DND-41 (cell line): ENCODE results near the gene ZKSCAN4.

Experiments used
- ATAC-seq: fragments of 200-7000 bp; cut with Tn5 transposase; 3 replicates; pipeline ENCODE4 v1.9.1; 2021; ENCODE audit warnings: low read depth; ENCODE audit not compliant: insufficient read depth
- DNase-seq: peaks from one replicate; pipeline ENCODE4 v3.0.0-alpha.2; 2020
- H2AFZ ChIP-seq: 2 replicates; pipeline ENCODE4 v1.6.0; 2012; ENCODE audit warnings: low read depth, low read length
- H3K27ac ChIP-seq: 2 replicates; pipeline ENCODE4 v1.5.1; 2012; ENCODE audit warnings: low read length, inconsistent platforms
- H3K27me3 ChIP-seq: fragments of 200-600 bp; sonication (generic); 2 replicates; pipeline ENCODE4 v1.6.0; 2012; ENCODE audit warnings: low read length, mild to moderate bottlenecking, inconsistent platforms; ENCODE audit not compliant: insufficient read depth, poor library complexity
- H3K36me3 ChIP-seq: 2 replicates; pipeline ENCODE4 v1.5.1; 2012; ENCODE audit warnings: low read length, inconsistent platforms; ENCODE audit not compliant: insufficient read depth
- H3K4me1 ChIP-seq: 2 replicates; pipeline ENCODE4 v1.5.1; 2012; ENCODE audit warnings: mild to moderate bottlenecking, low read length; ENCODE audit not compliant: insufficient read depth
- H3K4me2 ChIP-seq: 2 replicates; pipeline ENCODE4 v1.6.0; 2012; ENCODE audit warnings: mild to moderate bottlenecking, moderate library complexity, low read length, inconsistent platforms; ENCODE audit not compliant: insufficient read depth
- H3K4me3 ChIP-seq, 2 experiments: fragments of 200-600 bp in 1 of 2; shearing (Covaris generic) in 1 of 2; 2 replicates each; pipeline ENCODE4 v1.5.1; 2012 to 2016; ENCODE audit warnings: inconsistent platforms in 2 of 2, low read length in 2 of 2, mild to moderate bottlenecking in 2 of 2, low read depth in 1 of 2, moderate library complexity in 1 of 2
- H3K79me2 ChIP-seq: 2 replicates; pipeline ENCODE4 v1.6.0; 2012; ENCODE audit warnings: low read length, inconsistent platforms; ENCODE audit not compliant: insufficient read depth
- H3K9ac ChIP-seq: 2 replicates; pipeline ENCODE4 v1.6.0; 2012; ENCODE audit warnings: low read depth, mild to moderate bottlenecking, inconsistent platforms, low read length, moderate library complexity
- H3K9me3 ChIP-seq: 2 replicates; pipeline ENCODE4 v1.5.1; 2012; ENCODE audit warnings: low read length, moderate library complexity, mild to moderate bottlenecking, inconsistent platforms; ENCODE audit not compliant: insufficient read depth, severe bottlenecking
- H4K20me1 ChIP-seq: 2 replicates; pipeline ENCODE4 v1.6.0; 2012; ENCODE audit warnings: low read length; ENCODE audit not compliant: insufficient read depth
- EZH2 ChIP-seq: IDR thresholded peaks from 3 replicates; pipeline ENCODE4 v1.6.1; 2012; ENCODE audit warnings: borderline replicate concordance, low read depth, mild to moderate bottlenecking, moderate library complexity, low read length, inconsistent platforms; ENCODE audit not compliant: severe bottlenecking
- TF ChIP-seq, protein P1 (sequence below): IDR thresholded peaks from 2 replicates; pipeline ENCODE4 v1.5.1; 2012; ENCODE audit warnings: borderline replicate concordance, low read length, moderate library complexity, mild to moderate bottlenecking; ENCODE audit not compliant: poor library complexity, severe bottlenecking; ENCODE audit errors: extremely low read depth

ZKSCAN4 gene

DNA sequence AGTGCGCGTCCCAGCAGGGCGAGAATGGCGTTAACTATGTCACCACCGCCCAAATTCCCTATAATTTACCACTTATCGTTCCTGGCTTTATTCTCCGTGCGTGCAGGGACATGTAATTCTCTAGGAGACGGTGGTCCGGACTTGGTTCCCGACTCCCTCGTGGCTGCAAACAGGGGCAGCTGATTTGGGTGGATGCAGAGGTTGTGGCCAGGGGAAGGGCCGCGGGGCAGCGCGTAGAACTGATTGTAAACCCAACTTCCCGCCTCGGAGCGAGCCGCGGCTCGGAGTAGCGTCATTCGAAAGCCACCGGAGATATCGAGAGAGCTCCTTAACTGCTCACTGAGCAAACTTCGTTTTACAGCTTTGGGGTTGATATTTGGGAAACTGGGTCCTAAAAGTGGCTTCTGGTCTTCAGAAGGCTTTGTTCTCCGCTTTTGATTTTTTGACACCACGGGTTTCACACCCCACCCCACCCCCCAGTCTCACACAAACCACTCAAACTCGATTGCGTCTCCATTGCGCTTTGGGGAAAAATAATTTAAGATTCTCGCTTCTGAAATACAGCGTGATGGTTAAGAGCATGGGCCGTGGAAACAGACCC is 44.5 kb downstream of the ZKSCAN4 start:
- H3K27ac ChIP-seq = no peak overlapping the region
- no peak overlapping the region for H3K4me3 ChIP-seq
- H2AFZ ChIP-seq = no peak overlapping the region
- H3K4me1 ChIP-seq = 0 out of 2 replicates have a peak, but pooled peaks cover 1% of the 10 kb centered on the region
- H3K4me2 ChIP-seq = no peak overlapping the region
- peaks cover 15% of the 10 kb centered on the region for H3K27me3 ChIP-seq
- no peak for ATAC-seq
- H3K79me2 ChIP-seq = no peaks in the 10 kb centered on the region
- no peak overlapping the region for H3K9ac ChIP-seq
- TF ChIP-seq, protein P1, sequence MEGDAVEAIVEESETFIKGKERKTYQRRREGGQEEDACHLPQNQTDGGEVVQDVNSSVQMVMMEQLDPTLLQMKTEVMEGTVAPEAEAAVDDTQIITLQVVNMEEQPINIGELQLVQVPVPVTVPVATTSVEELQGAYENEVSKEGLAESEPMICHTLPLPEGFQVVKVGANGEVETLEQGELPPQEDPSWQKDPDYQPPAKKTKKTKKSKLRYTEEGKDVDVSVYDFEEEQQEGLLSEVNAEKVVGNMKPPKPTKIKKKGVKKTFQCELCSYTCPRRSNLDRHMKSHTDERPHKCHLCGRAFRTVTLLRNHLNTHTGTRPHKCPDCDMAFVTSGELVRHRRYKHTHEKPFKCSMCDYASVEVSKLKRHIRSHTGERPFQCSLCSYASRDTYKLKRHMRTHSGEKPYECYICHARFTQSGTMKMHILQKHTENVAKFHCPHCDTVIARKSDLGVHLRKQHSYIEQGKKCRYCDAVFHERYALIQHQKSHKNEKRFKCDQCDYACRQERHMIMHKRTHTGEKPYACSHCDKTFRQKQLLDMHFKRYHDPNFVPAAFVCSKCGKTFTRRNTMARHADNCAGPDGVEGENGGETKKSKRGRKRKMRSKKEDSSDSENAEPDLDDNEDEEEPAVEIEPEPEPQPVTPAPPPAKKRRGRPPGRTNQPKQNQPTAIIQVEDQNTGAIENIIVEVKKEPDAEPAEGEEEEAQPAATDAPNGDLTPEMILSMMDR = no peak
- no peaks in the 10 kb centered on the region for H3K9me3 ChIP-seq
- no peaks in the 10 kb centered on the region for H3K36me3 ChIP-seq
- no peaks in the 10 kb centered on the region for H4K20me1 ChIP-seq
- no peak for DNase-seq

DNA sequence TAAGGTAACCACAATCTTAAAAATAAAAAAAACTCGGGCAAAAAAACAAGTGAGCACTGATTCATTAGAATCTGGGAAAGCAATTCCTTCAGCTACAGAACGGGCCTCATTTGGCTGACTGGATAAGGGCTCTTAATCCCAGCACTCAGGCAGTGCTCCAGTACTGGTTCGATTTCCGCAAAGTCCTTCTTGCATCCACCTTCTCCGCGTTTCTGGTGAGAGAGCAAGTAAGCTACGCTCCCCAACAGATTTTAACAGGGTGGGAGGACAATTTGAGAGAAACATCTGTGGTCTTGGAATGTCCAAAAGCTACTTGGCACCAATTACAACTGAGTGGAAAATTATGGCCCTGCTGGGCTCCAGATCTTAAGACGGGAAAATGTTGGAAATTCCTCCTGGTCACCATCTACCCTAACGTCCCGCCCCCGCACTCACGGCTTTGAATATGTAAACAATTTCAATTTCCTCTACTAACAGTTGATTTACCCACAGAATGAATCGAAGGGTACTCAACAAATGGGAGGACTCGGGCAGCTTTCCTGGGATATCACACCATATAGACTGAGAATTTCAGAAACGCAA is 45.0 kb downstream of the ZKSCAN4 start:
- Histone ChIP-seq H3K27me3 (peaks cover 9% of the 10 kb centered on the region), H2AFZ (no peak overlapping the region), H3K4me3 (no peak overlapping the region), H3K79me2 (no peaks in the 10 kb centered on the region), H3K9ac (no peak overlapping the region), H3K36me3 (no peaks in the 10 kb centered on the region), H4K20me1 (no peaks in the 10 kb centered on the region), H3K4me1 (0 out of 2 replicates have a peak, but pooled peaks cover 4% of the 10 kb centered on the region), H3K27ac (no peak overlapping the region), H3K9me3 (no peaks in the 10 kb centered on the region), H3K4me2 (no peak overlapping the region)
- no peak for ATAC-seq
- TF ChIP-seq, protein P1 = no peak
- no peak for TF ChIP-seq EZH2
- DNase-seq = no peak

DNA sequence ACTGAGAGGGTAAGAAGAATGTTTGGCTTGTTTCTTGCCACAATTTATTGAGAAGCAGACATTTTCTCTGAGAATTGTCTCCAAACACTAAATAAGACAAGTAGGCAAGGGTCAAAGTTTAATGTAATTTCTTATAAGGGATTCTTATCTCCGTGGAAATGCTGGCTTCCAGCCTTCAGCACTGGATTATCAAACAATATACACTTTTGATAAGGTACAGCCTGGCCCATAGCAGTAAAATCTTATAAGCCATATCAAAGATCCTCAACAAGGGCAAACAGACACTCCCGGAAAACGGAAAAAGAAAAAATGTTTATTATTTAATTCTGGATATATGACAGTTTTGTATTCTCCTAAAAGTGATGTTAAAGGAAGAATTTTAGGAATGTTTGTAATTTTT is 45.5 kb downstream of the ZKSCAN4 start:
- H3K27me3 ChIP-seq = peaks cover 5% of the 10 kb centered on the region
- no peak overlapping the region for H2AFZ ChIP-seq
- H3K4me2 ChIP-seq = no peak overlapping the region

More for the DNA sequence above, 45.5 kb downstream of the ZKSCAN4 start:
- no peak overlapping the region for H3K9ac ChIP-seq
- H3K4me3 ChIP-seq = no peak overlapping the region
- H3K9me3 ChIP-seq = no peaks in the 10 kb centered on the region
- DNase-seq (no peak), ATAC-seq (no peak)
- H3K36me3 ChIP-seq = no peaks in the 10 kb centered on the region
- no peaks in the 10 kb centered on the region for H3K79me2 ChIP-seq
- H4K20me1 ChIP-seq = no peaks in the 10 kb centered on the region
- 0 out of 2 replicates have a peak, but pooled peaks cover 4% of the 10 kb centered on the region for H3K4me1 ChIP-seq
- no peak for TF ChIP-seq EZH2
- TF ChIP-seq, protein P1 = no peak
- H3K27ac ChIP-seq = no peak overlapping the region
